ENCODE measurements around the gene TACR1.

- TF ChIP-seq POLR2A (IDR thresholded peaks at IDR 0.05) (no peak), CTCF (IDR thresholded peaks at IDR 0.05) (no peak)
Observed at GRCh38 chr2:75018162-75018561, 181.2 kb downstream of the TACR1 start.

Measured in esophagus squamous epithelium (tissue), 4 donors.